Tibial nerve (tissue), 4 donors: ENCODE measurements around the gene KCNH8.

Source experiments
- CTCF ChIP-seq, 5 experiments: fragments of 200-600 bp in 3 of 5; fragments of 450-650 bp in 2 of 5; sonication (generic) in 3 of 5; IDR thresholded peaks; one replicate each; pipeline ENCODE4 v1.5.1; 2016 to 2019; ENCODE audit warnings: antibody characterized with exemption in 5 of 5, mild to moderate bottlenecking in 3 of 5, moderate library complexity in 2 of 5
- EP300 ChIP-seq, 2 donors: sonication (generic); formaldehyde crosslinking; IDR thresholded peaks; one replicate each; pipeline ENCODE4 v1.6.1; 2017; ENCODE audit warnings: antibody characterized with exemption in 2 of 2, mild to moderate bottlenecking in 1 of 2
- POLR2A ChIP-seq, 2 donors: fragments of 450-650 bp; IDR thresholded peaks; one replicate each; pipeline ENCODE4 v1.6.1; 2017; ENCODE audit warnings: antibody characterized with exemption in 2 of 2, mild to moderate bottlenecking in 2 of 2, moderate library complexity in 2 of 2

GRCh38 chr3:19173945-19174344, 25.6 kb downstream of the KCNH8 start:
- no peak for TF ChIP-seq POLR2A (IDR thresholded peaks at IDR 0.05)
- no peak for TF ChIP-seq CTCF (IDR thresholded peaks at IDR 0.05)
- TF ChIP-seq EP300 (IDR thresholded peaks at IDR 0.05): no peak
